ENCODE measurements around the gene CPNE1. TPM values are rescaled to one million over a fixed set of nuclear protein-coding genes. Genes with fewer than 3 reads are reported as not detected.

Gene CPNE1
- total RNA-seq, 2 experiments from 2014 or later: 271 to 272 TPM

DNA sequence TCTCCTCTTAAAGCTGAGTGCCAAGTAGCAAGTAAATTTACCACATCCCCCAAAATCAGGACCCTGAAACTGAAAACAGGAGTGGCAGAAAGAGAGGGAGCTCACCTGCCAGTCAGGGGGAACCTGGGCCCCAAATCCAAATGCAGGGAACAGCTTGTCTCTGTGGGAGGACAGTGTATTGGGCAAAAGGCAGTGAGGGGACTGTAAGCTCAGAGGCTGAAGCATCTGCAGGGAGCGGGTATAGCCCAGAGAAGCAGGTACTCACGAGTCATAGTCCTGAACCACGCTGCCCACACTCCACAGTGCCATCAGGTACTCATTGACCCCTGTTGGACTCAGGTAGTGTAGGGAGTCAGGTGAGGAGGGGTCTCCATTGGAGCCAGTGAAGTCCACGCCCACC, 34.1 kb downstream of the CPNE1 start:
- ChIA-PET POLR2A (interaction anchor here (0.9 to 1.7 kb wide), 2 partner anchors 10 to 31 kb away, joined by 3 to 10 read pairs; no protein-coding TSS in a partner anchor), CTCF (interaction anchor here (1.2 to 4.2 kb wide), 2 partner anchors 12 to 30 kb away, joined by 5 to 24 read pairs; no protein-coding TSS in a partner anchor)
- Mint-ChIP-seq H3K27me3 (ENCODE audit: low read depth) (no peaks in the 10 kb centered on the region), H3K4me3 (no peak overlapping the region), H3K9me3 (ENCODE audit: insufficient read depth) (no peaks in the 10 kb centered on the region), H3K27ac (no peak overlapping the region), H3K4me1 (ENCODE audit: low read depth) (no peaks in the 10 kb centered on the region), H3K36me3 (ENCODE audit: low read depth) (peaks cover 42% of the 10 kb centered on the region)
- DNase-seq (no peak), ATAC-seq (no peak)

DNA sequence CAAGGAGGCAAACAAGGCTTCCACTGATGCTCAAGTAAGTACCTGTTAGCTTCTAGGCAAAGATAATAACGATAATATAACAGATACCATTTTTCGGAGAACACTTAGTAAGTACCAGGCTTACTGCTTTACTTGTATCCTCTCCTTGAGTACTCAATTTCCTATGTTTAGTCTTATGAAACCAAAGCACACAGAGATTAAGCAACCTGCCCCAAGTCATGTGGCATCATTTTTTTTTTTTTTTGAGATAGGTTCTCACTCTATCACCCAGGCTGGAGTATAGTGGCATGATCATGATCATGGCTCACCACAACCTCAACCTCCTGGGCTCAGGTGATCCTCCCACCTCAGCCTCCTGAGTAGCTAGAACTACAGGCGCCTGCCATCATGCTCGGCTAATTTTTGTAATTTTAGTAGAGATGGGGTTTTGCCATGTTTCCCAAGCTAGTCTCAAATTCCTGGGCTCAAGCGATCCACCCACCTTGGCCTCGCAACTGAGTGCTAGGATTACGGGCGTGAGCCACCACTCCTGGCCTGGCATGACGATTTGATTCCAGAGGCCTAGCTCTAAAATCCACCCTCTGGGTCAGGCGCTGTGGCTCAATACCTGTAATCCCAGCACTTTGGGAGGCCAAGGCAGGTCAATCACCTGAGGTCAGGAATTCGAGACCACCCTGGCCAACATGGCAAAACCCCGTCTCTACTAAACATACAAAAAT, 35.1 kb downstream of the CPNE1 start:
- no peaks in the 10 kb centered on the region for H3K27me3 Mint-ChIP-seq (ENCODE audit: low read depth)
- no peaks in the 10 kb centered on the region for H3K4me1 Mint-ChIP-seq (ENCODE audit: low read depth)
- H3K27ac Mint-ChIP-seq: no peak overlapping the region
- H3K36me3 Mint-ChIP-seq (ENCODE audit: low read depth): peaks cover 45% of the 10 kb centered on the region
- no peak for DNase-seq
- POLR2A ChIA-PET: interaction anchor here (0.6 to 1.7 kb wide), 4 partner anchors 9 to 72 kb away, joined by 3 to 10 read pairs (median 3); no protein-coding TSS in a partner anchor
- H3K4me3 Mint-ChIP-seq: no peak overlapping the region
- ATAC-seq: no peak
- CTCF ChIA-PET: interaction anchor here (4.2 kb wide), 1 partner anchor 11 kb away, joined by 24 read pairs; no protein-coding TSS in a partner anchor
- H3K9me3 Mint-ChIP-seq (ENCODE audit: insufficient read depth): no peaks in the 10 kb centered on the region

DNA sequence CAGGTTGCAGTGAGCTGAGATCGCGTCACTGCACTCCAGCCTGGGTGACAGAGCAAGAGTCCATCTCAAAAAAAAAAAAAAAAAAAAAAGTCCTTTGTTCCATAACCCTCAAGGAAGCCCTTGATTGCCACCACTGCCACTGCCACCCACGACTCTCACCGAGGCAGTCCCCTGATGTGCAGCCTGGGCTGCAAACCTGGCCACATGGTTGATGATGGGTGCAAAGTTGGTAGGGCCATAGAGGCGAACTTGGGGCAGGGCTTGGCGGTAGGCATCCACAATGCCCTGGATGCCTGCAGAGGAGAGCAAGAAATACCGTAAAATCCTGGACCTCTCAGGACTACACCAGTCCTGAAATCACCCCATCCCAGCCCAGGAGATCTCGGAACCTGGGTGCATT, 37.6 kb downstream of the CPNE1 start:
- H3K27ac Mint-ChIP-seq: no peak overlapping the region
- no peak overlapping the region for H3K4me3 Mint-ChIP-seq
- no peaks in the 10 kb centered on the region for H3K27me3 Mint-ChIP-seq (ENCODE audit: low read depth)
- no peaks in the 10 kb centered on the region for H3K9me3 Mint-ChIP-seq (ENCODE audit: insufficient read depth)
- ATAC-seq (no peak), DNase-seq (no peak)
- CTCF ChIA-PET: interaction anchor here (1.0 kb wide), 1 partner anchor 8 kb away, joined by 6 read pairs; no protein-coding TSS in a partner anchor
- no peaks in the 10 kb centered on the region for H3K4me1 Mint-ChIP-seq (ENCODE audit: low read depth)
- POLR2A ChIA-PET: no interaction called here
- H3K36me3 Mint-ChIP-seq (ENCODE audit: low read depth): peaks cover 43% of the 10 kb centered on the region

DNA sequence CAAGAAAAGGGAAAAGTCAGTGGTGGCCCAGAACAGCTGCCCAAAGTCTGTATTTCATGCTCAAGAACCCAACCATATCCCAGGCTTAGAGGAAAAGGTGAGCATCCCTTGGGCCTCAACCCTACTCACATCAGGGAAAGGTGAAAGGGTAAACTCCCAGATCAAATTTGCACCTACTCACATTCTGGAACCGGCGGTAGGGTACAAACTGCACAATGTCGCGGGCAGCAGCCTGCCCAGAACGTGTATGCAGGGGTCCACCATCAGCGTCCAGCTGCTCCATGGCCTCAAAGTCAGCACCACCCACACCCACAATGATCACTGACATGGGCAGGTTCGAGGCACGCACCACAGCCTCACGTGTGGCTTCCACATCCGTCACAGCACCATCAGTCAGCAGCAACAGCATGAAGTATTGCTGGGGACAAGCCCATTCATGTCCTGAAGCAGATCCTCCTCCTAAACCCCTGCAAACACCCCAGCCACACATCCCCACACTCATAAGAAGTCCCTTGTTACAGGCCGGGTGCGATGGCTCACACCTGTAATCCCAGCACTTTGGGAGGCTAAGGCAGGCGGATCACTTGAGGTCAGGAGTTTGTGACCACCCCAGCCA, 38.2 kb downstream of the CPNE1 start:
- H3K4me3 Mint-ChIP-seq: no peak overlapping the region
- H3K4me1 Mint-ChIP-seq (ENCODE audit: low read depth): no peaks in the 10 kb centered on the region
- H3K36me3 Mint-ChIP-seq (ENCODE audit: low read depth): peaks cover 46% of the 10 kb centered on the region
- ChIA-PET CTCF (no interaction called here), POLR2A (no interaction called here)
- H3K27me3 Mint-ChIP-seq (ENCODE audit: low read depth): no peaks in the 10 kb centered on the region
- no peak for DNase-seq
- no peak for ATAC-seq
- no peaks in the 10 kb centered on the region for H3K9me3 Mint-ChIP-seq (ENCODE audit: insufficient read depth)
- H3K27ac Mint-ChIP-seq: peak overlapping the region; percentile 39

DNA sequence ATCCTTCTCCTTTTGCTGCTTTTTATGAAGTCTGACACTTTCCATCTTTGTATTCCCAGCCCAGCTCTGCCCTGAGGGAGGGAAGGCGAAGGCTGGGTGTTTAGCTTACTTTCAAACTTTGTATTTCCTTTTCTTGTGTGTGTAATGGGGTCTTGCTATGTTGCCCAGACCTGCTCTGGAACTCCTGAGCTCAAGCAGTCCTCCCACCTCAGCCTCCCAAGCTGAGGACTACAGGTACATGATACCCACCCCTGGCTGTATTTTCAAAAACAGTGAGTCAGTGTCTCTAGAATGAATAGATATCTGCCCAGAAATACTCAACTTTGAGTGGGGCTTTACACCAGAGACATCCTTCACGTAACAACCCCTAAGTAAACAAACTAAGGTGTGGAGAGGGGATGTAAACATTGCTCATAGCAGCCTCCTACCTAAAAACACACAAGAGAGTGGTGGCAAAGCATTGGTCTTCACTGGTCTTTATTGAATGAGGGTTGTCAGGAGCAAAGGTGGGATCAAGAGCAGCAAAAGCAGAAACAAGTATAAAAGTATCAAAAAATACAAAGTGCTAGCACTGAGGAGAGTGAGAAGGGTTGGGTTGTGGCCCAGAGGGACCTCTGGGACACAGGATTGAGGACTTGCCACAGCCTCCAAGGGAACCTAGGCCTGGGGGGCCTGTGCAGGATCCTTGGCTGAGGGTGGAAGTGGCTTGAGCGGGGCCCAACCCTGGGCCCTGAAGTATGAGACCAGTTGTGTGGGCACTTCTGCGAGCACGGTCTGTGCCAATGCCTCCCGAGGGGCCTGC, 38.9 kb downstream of the CPNE1 start:
- Mint-ChIP-seq H3K27me3 (ENCODE audit: low read depth) (no peaks in the 10 kb centered on the region), H3K36me3 (ENCODE audit: low read depth) (peaks cover 44% of the 10 kb centered on the region), H3K4me3 (no peak overlapping the region), H3K4me1 (ENCODE audit: low read depth) (no peaks in the 10 kb centered on the region), H3K9me3 (ENCODE audit: insufficient read depth) (no peaks in the 10 kb centered on the region), H3K27ac (no peak overlapping the region)
- DNase-seq: no peak
- ATAC-seq: no peak
- POLR2A ChIA-PET: interaction anchor here (0.6 to 1.3 kb wide), 2 partner anchors 38 to 184 kb away, joined by 3 to 5 read pairs; partner anchors contain the start of genes CPNE1 and RBM12
- CTCF ChIA-PET: no interaction called here

DNA sequence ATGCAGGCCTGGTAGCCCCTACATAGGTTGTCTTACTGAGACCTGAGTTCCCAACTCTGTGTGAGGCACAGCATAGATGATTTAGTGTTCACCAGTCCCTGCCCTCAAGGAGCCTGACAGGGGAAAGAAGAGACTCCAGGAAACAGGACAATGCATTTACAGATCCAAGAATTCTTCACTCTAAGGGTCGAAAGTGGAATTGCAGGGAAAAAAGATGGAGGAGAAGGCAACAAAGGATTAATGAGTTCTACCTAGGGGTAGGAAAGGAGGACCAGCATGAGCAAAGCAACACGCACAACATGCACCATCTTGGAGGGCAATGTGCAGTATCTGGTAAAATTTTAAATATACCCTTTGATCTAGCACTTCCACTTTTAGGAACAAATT, 43.1 kb downstream of the CPNE1 start:
- peaks cover 30% of the 10 kb centered on the region for H3K4me1 Mint-ChIP-seq (ENCODE audit: low read depth)
- peaks cover 17% of the 10 kb centered on the region for H3K36me3 Mint-ChIP-seq (ENCODE audit: low read depth)
- DNase-seq: no peak
- ChIA-PET POLR2A (interaction anchor here (2.3 kb wide), 1 partner anchor 9 kb away, joined by 10 read pairs; no protein-coding TSS in a partner anchor), CTCF (interaction anchor here (1.4 kb wide), 1 partner anchor 264 kb away, joined by 3 read pairs; no protein-coding TSS in a partner anchor)
- ATAC-seq: no peak
- H3K27me3 Mint-ChIP-seq (ENCODE audit: low read depth): no peaks in the 10 kb centered on the region
- no peak overlapping the region for H3K4me3 Mint-ChIP-seq
- no peaks in the 10 kb centered on the region for H3K9me3 Mint-ChIP-seq (ENCODE audit: insufficient read depth)
- H3K27ac Mint-ChIP-seq: no peak overlapping the region

DNA sequence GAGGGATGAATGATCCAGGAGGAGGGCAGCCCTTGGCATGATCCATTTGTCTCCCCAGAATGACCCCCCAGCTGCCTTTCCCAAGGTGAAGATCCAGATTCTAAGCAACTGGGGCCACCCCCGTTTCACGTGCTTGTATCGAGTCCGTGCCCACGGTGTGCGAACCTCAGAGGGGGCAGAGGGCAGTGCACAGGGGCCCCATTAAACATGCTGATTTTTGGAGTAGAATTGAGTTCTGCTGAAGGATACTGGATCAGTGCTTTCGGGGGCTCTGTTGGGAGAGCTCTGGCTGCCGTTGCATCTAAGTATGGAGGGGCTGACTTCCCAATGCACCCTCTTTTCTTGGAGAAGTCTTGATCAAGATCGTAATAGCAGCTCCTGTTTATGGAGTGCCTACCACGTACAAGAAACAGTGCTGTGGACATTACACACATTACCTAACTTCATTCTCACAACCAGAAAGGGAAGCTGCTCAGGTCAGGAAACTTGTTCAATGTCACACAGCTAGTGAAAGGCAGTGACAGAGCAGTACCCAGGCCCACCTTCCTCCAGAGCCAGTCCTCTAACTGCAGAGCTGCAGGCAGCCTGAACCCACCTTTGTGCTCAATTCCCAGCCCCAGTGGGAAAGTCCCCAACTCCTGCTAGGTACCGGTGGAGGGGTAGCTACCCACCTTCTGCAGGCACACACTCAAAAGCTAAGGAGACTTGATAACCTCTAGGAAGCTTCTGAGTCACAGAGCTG, 43.7 kb downstream of the CPNE1 start:
- peaks cover 13% of the 10 kb centered on the region for H3K36me3 Mint-ChIP-seq (ENCODE audit: low read depth)
- H3K4me3 Mint-ChIP-seq: no peak overlapping the region
- peaks cover 30% of the 10 kb centered on the region for H3K4me1 Mint-ChIP-seq (ENCODE audit: low read depth)
- ChIA-PET POLR2A (interaction anchor here (2.3 kb wide), 1 partner anchor 9 kb away, joined by 10 read pairs; no protein-coding TSS in a partner anchor), CTCF (interaction anchor here (1.4 to 4.3 kb wide), 6 partner anchors 9 to 264 kb away, joined by 3 to 43 read pairs (median 17); partner anchors contain the start of gene CEP250)
- H3K9me3 Mint-ChIP-seq (ENCODE audit: insufficient read depth): no peaks in the 10 kb centered on the region
- no peak overlapping the region for H3K27ac Mint-ChIP-seq
- ATAC-seq (no peak), DNase-seq (no peak)
- H3K27me3 Mint-ChIP-seq (ENCODE audit: low read depth): no peaks in the 10 kb centered on the region

DNA sequence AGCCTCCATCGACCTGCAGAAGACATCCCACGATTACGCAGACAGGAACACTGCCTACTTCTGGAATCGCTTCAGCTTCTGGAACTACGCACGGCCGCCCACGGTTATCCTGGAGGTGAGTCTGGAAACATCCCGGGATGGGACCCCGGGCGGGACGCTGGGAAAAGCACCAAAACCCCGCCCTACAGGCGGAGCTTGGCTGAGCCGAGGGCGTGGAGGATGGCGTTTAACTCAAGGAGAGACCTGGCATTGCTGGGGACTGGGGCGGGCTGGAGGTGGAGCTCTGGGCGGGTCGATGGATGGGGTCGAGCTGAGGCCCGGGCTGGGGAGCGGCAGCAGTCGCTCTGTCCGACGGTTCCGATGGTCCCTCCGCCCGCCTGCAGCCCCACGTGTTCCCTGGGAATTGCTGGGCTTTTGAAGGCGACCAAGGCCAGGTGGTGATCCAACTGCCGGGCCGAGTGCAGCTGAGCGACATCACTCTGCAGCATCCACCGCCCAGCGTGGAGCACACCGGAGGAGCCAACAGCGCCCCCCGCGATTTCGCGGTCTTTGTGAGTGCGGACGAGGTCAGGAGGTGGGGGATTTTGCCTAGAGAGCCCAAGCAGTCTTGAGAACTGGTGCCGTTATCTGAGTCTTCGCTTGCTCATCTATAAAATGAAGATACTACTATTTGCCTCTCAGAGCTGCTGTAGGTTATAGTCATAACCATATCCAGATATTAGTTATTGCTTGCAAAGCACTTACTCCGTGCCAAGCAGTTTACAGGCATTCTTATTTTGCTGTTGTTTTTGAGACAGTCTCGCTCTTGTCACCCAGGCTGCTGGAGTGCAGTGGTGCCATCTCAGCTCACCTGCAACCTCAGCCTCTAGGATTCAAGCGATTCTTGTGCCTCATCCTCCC, 45.3 kb downstream of the CPNE1 start:
- CTCF ChIA-PET: interaction anchor here (0.8 to 4.3 kb wide), 27 partner anchors 8 to 335 kb away, joined by 3 to 43 read pairs (median 4); partner anchors contain the start of genes CEP250, CPNE1, ERGIC3 and NFS1
- DNase-seq (peak; percentile 83), ATAC-seq (peak; percentile 41)
- Mint-ChIP-seq H3K27me3 (ENCODE audit: low read depth) (peaks cover 1% of the 10 kb centered on the region), H3K4me1 (ENCODE audit: low read depth) (peaks cover 37% of the 10 kb centered on the region), H3K27ac (peak overlapping the region; percentile 81), H3K4me3 (peak overlapping the region; percentile 84), H3K9me3 (ENCODE audit: insufficient read depth) (no peaks in the 10 kb centered on the region), H3K36me3 (ENCODE audit: low read depth) (peaks cover 7% of the 10 kb centered on the region)
- POLR2A ChIA-PET: interaction anchor here (0.6 to 5.1 kb wide), 12 partner anchors 9 to 335 kb away, joined by 3 to 72 read pairs (median 4); partner anchors contain the start of genes CPNE1, NFS1, RBM12 and RBM39

DNA sequence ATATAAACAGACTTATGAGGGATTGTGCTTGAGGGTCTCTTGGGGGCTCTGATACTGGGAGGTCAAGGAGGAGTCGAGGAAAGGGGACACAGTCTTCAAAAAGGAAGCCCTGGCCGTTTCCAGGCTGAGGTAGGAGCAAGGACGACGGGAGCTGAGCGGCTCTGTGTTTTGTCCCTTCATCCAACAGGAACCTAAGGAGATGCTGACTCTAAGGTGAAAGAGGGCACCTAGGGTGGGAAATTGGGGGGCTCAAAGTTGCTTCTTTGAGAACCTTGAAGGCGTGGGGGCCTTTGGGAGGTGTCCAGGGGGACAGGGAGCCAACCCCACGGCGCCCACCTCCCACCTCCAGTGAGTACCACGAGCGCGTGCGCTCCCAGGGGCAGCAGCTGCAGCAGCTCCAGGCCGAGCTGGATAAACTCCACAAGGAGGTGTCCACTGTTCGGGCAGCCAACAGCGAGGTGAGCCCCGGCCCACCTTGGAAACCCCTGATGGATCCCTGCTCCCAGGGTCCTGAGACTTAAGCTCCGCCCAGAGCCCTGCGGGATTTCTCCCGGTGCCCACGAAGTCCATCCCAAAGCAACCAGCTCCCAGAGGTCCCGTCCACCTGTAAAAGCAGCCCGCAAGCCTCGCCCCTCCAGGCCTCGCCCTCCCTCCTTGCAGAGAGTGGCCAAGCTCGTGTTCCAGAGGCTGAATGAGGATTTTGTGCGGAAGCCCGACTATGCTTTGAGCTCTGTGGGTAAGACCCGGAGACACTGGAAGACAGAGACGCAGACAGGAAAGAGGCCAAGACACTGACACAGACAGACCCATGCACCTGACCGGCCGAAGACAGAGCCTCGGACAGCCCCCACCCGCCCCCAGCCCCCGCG, 46.2 kb downstream of the CPNE1 start:
- Mint-ChIP-seq H3K4me3 (peak overlapping the region; percentile 84), H3K4me1 (ENCODE audit: low read depth) (peaks cover 43% of the 10 kb centered on the region), H3K27me3 (ENCODE audit: low read depth) (peaks cover 2% of the 10 kb centered on the region), H3K27ac (peak overlapping the region; percentile 62), H3K9me3 (ENCODE audit: insufficient read depth) (no peaks in the 10 kb centered on the region), H3K36me3 (ENCODE audit: low read depth) (peaks cover 7% of the 10 kb centered on the region)
- ChIA-PET POLR2A (interaction anchor here (0.6 to 5.1 kb wide), 8 partner anchors 10 to 150 kb away, joined by 3 to 72 read pairs (median 6); partner anchors contain the start of genes CPNE1, NFS1, RBM12 and RBM39), CTCF (interaction anchor here (0.6 to 4.3 kb wide), 27 partner anchors 9 to 336 kb away, joined by 3 to 43 read pairs (median 5); partner anchors contain the start of genes CEP250, CPNE1, ERGIC3 and PHF20)
- peak; percentile 41 for DNase-seq
- ATAC-seq: no peak

Measured in activated CD8-positive, alpha-beta T cell treated with anti-CD3 and anti-CD28 coated beads, Interleukin-2, amount 10 ng/mL, durations not matched to agents 7 days and 5 days (primary cell).